CD4-positive, alpha-beta memory T cell (primary cell): ENCODE data around the gene TM4SF4. TPM values are rescaled to one million over a fixed set of nuclear protein-coding genes. Genes with fewer than 3 reads are reported as not detected.

Experiments
- CTCF ChIA-PET: fragments of 350-600 bp; sonication (Branson Sonifier 250); formaldehyde crosslinking; loops from one replicate; lab custom pipeline; 2021; ENCODE audit warnings: inconsistent platforms; ENCODE audit not compliant: partially characterized antibody; lab: Charles Lee
- POLR2A ChIA-PET: fragments of 350-600 bp; sonication (Branson Sonifier 250); formaldehyde crosslinking; loops from one replicate; lab custom pipeline; 2021; ENCODE audit not compliant: partially characterized antibody; lab: Charles Lee
- DNase-seq, 5 donors: peaks; one replicate each; pipeline versions ENCODE4 v3.0.0 to v3.0.0-alpha.2; 2020 to 2022; ENCODE audit warnings: mixed read lengths in 1 of 5
- H3K27ac ChIP-seq: one replicate; pipeline ENCODE4 v1.7.0; 2013; ENCODE audit warnings: low read depth, low read length
- H3K27me3 ChIP-seq: 2 replicates; pipeline ENCODE4 v1.7.0; 2013; ENCODE audit warnings: mild to moderate bottlenecking, low read length, moderate library complexity; ENCODE audit not compliant: insufficient read depth
- H3K36me3 ChIP-seq: 2 replicates; pipeline ENCODE4 v1.7.0; 2013; ENCODE audit warnings: mild to moderate bottlenecking, low read length, moderate library complexity; ENCODE audit not compliant: insufficient read depth
- H3K4me1 ChIP-seq: 2 replicates; pipeline ENCODE4 v1.7.0; 2013; ENCODE audit warnings: mild to moderate bottlenecking, low read length, moderate library complexity; ENCODE audit not compliant: insufficient read depth
- H3K4me3 ChIP-seq, 2 donors: one replicate each; pipeline ENCODE4 v1.7.0; 2013; ENCODE audit warnings: low read length in 2 of 2, mild to moderate bottlenecking in 1 of 2
- H3K9me3 ChIP-seq, 2 donors: one replicate each; pipeline ENCODE4 v1.7.0; 2013; ENCODE audit warnings: low read length in 2 of 2, control low read depth in 1 of 2; ENCODE audit not compliant: control insufficient read depth in 1 of 2
- H3K27ac Mint-ChIP-seq, 7 donors: one replicate each; pipeline ENCODE4 v1.8.0; 2020 to 2021; ENCODE audit warnings: mixed read lengths in 7 of 7, mild to moderate bottlenecking in 6 of 7, inconsistent platforms in 3 of 7, moderate library complexity in 3 of 7
- H3K27me3 Mint-ChIP-seq, 2 donors: one replicate each; pipeline ENCODE4 v1.8.0; 2020 to 2021; ENCODE audit warnings: mixed read lengths in 2 of 2
- H3K36me3 Mint-ChIP-seq, 2 donors: one replicate each; pipeline ENCODE4 v1.8.0; 2020 to 2021; ENCODE audit warnings: mixed read lengths in 2 of 2, inconsistent platforms in 1 of 2, mild to moderate bottlenecking in 1 of 2
- H3K4me1 Mint-ChIP-seq, 4 donors: one replicate each; pipeline ENCODE4 v1.8.0; 2020 to 2021; ENCODE audit warnings: mixed read lengths in 4 of 4, mild to moderate bottlenecking in 1 of 4
- H3K4me3 Mint-ChIP-seq, 8 donors: one replicate each; pipeline ENCODE4 v1.8.0; 2020 to 2021; ENCODE audit warnings: mixed read lengths in 8 of 8, mild to moderate bottlenecking in 7 of 8, moderate library complexity in 6 of 8, inconsistent platforms in 3 of 8
- H3K9me3 Mint-ChIP-seq, 8 donors: one replicate each; pipeline ENCODE4 v1.8.0; 2020 to 2021; ENCODE audit warnings: mixed read lengths in 8 of 8, mild to moderate bottlenecking in 5 of 8, inconsistent platforms in 3 of 8, moderate library complexity in 1 of 8
- intact Hi-C: fragments of 100-400 bp; cut with micrococcal nuclease; formaldehyde crosslinking; loops from one replicate; pipeline ENCODE4 v1.15.1; 2023
- polyA plus RNA-seq, 2 donors: library from polyadenylated mRNA; unstranded; fragments of 300-500 nt; fragmentation: Illumina TruSeq; gene quantifications; one replicate each; pipeline ENCODE4 v1.2.3, GENCODE V29; 2021
- total RNA-seq, 2 experiments: library from RNA; stranded (reverse); gene quantifications; one replicate each; pipeline ENCODE4 v1.2.3, GENCODE V29; 2021

The TM4SF4 gene
- total and polyA plus RNA-seq, 4 experiments from 2014 or later, result not detected

DNA sequence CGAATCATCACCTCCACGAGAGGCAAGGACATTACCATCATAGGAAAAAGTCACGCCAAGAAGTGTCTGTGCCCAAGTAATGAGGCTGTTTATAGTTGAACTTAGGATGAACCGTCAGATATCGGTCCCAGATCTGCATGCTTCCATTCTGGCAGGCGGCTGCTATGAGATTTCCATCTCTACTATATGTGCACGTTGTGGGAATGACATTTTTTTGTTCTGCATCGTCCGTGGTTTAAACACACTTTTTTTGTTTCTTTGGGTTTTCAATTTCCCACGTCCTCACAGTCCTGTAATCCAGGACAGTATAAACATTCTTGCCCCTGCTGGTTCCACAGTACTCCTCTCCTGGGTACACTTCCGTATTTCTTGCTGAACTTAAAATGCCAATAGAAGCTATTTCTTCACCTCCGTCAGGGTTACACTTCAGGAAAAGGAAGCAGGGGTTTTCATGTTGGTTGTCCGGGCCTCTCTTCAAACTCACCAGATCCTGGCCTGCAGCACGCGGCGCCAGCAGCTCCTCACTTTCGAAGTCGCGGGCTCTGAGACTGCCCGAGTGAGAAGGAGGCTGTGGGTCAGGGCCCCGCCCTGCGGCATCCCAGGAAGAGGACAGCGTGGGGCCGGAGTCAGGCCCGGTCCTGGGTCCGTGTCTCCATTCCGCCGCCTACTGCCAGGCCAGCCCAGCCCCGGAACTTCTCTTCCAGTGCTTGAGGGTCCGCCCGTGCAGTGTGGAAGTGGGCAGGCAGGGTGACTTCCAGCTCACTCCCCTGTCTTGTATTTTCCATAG, 9.8 kb upstream of the TM4SF4 start:
- H3K27ac ChIP-seq, result no peak overlapping the region
- no peaks in the 10 kb centered on the region for H3K36me3 ChIP-seq
- no peak overlapping the region for H3K4me3 ChIP-seq
- no peak for DNase-seq
- intact Hi-C loops, result no loop called here
- CTCF ChIA-PET, result no interaction called here
- Mint-ChIP-seq H3K36me3 (no peaks in the 10 kb centered on the region), H3K4me1 (no peaks in the 10 kb centered on the region), H3K9me3 (peaks cover 0 to 1% (median 0%) of the 10 kb centered on the region in 8 donors), H3K27ac (no peak overlapping the region), H3K27me3 (peaks cover 0 to 3% of the 10 kb centered on the region in 2 donors), H3K4me3 (no peak overlapping the region)
- H3K27me3 ChIP-seq, result no peaks in the 10 kb centered on the region
- POLR2A ChIA-PET, result no interaction called here
- no peaks in the 10 kb centered on the region for H3K9me3 ChIP-seq
- H3K4me1 ChIP-seq, result no peaks in the 10 kb centered on the region

DNA sequence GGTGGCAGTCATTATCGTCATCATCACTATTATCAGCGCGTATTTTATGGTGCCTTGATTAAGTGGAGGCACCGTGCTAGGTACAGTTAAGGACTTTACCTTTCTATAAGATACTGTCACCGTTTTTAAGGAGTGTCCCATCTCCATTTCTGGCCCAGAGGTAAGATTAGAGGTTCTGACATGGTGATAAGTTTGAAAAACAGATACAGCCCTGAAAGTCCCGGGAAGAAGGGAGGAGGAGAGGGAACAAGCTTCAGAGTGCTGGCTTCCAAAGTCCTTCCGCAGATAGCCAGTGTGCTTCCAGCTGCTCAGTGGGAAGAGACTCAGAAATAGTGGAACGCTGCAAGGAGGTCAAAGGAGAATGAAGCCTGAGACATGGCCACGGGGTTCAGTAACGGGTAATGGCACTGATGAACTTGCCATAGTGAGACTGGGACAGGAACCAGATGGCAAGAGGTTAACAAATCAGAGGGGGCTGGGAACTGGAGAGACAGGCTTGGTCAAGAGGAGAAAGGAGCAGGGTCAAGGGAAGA, 9.1 kb upstream of the TM4SF4 start:
- intact Hi-C loops, result no loop called here
- ChIA-PET POLR2A (no interaction called here), CTCF (no interaction called here)
- H3K36me3 ChIP-seq, result no peaks in the 10 kb centered on the region
- no peak overlapping the region for H3K27ac Mint-ChIP-seq
- H3K27ac ChIP-seq, result no peak overlapping the region
- no peak overlapping the region for H3K4me3 ChIP-seq
- no peaks in the 10 kb centered on the region for H3K9me3 ChIP-seq
- H3K4me3 Mint-ChIP-seq, result no peak overlapping the region
- no peaks in the 10 kb centered on the region for H3K4me1 ChIP-seq
- H3K4me1 Mint-ChIP-seq, result no peaks in the 10 kb centered on the region
- no peaks in the 10 kb centered on the region for H3K27me3 ChIP-seq
- no peak for DNase-seq
- no peaks in the 10 kb centered on the region for H3K36me3 Mint-ChIP-seq
- H3K27me3 Mint-ChIP-seq, result peaks cover 0 to 6% of the 10 kb centered on the region in 2 donors
- peaks cover 0 to 1% (median 0%) of the 10 kb centered on the region in 8 donors for H3K9me3 Mint-ChIP-seq

DNA sequence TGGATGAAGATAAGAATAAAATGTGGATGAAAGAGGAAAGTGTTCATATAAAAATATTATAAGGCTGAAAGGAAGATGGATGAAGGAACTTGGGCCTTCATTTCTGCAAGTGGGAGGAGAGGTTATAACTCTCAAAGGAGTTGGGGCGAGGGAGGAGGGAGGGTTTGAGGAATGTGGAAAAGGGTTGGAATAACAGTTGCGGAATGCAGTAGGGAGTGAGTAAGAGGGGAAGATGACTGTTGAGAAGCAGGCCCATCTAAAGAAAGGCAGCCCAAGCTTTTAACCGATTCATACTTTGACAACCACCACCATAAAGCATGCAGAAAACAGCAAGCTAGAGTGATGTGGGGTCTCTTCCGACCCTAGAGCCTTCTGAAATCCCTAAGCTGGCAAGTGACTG, 8.3 kb upstream of the TM4SF4 start:
- Mint-ChIP-seq H3K4me1 (no peaks in the 10 kb centered on the region), H3K9me3 (peaks cover 0 to 1% (median 0%) of the 10 kb centered on the region in 8 donors), H3K27ac (no peak overlapping the region), H3K27me3 (peaks cover 0 to 6% of the 10 kb centered on the region in 2 donors), H3K4me3 (no peak overlapping the region), H3K36me3 (no peaks in the 10 kb centered on the region)
- H3K4me1 ChIP-seq, result no peaks in the 10 kb centered on the region
- CTCF ChIA-PET, result interaction anchor here (0.7 kb wide), 1 partner anchor 9 kb away, joined by 3 read pairs; no protein-coding TSS in a partner anchor
- no peaks in the 10 kb centered on the region for H3K27me3 ChIP-seq
- POLR2A ChIA-PET, result no interaction called here
- H3K4me3 ChIP-seq, result no peak overlapping the region
- DNase-seq, result no peak
- H3K9me3 ChIP-seq, result no peaks in the 10 kb centered on the region
- H3K36me3 ChIP-seq, result no peaks in the 10 kb centered on the region
- intact Hi-C loops, result no loop called here
- no peak overlapping the region for H3K27ac ChIP-seq

DNA sequence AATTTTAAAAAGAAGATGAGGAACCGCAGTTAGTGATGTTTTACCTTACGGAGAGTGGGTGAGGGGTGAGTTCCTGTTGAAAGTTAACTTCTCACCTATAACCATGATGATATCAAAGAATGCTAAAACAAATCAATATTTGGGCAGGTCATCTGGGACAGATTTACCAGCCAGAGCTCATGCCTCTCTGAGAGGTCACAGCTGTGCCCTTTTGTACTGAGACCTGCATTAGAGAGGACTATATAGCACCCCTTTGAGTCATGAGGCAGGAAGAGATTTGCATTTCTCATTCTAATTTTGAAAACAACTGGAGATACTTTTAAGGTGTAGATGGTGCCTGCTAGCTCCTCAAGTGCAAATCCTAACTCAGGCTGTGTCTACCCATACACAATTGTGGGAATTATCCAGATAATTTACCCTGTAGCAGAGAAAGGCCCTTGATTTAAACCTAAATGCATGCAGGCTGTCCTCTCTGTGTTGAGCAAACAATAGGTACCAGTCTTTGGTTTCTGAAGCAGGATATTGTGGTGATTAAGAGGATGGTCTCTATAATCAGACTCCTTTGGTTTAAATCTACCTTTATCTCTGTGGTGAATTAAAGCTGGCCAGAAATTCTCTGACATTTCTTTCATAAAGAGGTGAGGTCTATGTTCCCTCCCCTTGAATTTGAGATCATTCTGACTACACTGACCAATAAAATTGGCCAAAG, 5.8 kb upstream of the TM4SF4 start:
- Mint-ChIP-seq H3K4me3 (no peak overlapping the region), H3K27ac (no peak overlapping the region), H3K36me3 (no peaks in the 10 kb centered on the region), H3K9me3 (no peaks in the 10 kb centered on the region), H3K27me3 (peaks cover 0 to 2% of the 10 kb centered on the region in 2 donors), H3K4me1 (peaks cover 0 to 2% (median 0%) of the 10 kb centered on the region in 4 donors)
- Histone ChIP-seq H3K4me1 (no peaks in the 10 kb centered on the region), H3K4me3 (no peak overlapping the region), H3K27ac (no peak overlapping the region), H3K36me3 (no peaks in the 10 kb centered on the region), H3K27me3 (no peaks in the 10 kb centered on the region), H3K9me3 (no peaks in the 10 kb centered on the region)
- DNase-seq, result no peak
- CTCF ChIA-PET, result no interaction called here
- POLR2A ChIA-PET, result no interaction called here
- intact Hi-C loops, result no loop called here

DNA sequence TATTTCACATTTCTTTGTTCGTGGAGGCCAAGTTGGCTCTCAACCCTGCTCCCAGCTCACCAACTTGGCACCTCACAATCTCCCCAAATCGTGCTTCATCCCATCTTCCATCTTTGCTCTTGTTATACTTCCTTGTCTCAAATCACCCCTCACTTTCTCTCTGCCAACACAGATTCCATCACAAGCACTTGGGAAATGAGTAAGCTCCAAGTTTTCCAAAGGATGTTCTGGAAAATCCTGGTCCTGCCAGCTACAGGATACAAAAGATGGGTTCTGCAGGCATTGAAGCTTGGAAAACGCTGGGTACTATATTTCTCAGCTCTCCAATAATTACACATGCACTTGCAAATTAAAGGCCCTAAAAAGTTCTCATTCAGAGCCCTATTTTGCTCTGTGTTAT, 4.1 kb upstream of the TM4SF4 start:
- Histone ChIP-seq H3K36me3 (no peaks in the 10 kb centered on the region), H3K27me3 (no peaks in the 10 kb centered on the region), H3K4me1 (no peaks in the 10 kb centered on the region), H3K27ac (no peak overlapping the region), H3K4me3 (no peak overlapping the region), H3K9me3 (no peaks in the 10 kb centered on the region)
- no peak for DNase-seq
- Mint-ChIP-seq H3K27ac (no peak overlapping the region), H3K27me3 (peaks cover 2 to 6% of the 10 kb centered on the region in 2 donors), H3K36me3 (no peaks in the 10 kb centered on the region), H3K4me3 (no peak overlapping the region), H3K9me3 (no peaks in the 10 kb centered on the region), H3K4me1 (peaks cover 0 to 2% (median 0%) of the 10 kb centered on the region in 4 donors)
- ChIA-PET POLR2A (no interaction called here), CTCF (no interaction called here)
- intact Hi-C loops, result no loop called here

DNA sequence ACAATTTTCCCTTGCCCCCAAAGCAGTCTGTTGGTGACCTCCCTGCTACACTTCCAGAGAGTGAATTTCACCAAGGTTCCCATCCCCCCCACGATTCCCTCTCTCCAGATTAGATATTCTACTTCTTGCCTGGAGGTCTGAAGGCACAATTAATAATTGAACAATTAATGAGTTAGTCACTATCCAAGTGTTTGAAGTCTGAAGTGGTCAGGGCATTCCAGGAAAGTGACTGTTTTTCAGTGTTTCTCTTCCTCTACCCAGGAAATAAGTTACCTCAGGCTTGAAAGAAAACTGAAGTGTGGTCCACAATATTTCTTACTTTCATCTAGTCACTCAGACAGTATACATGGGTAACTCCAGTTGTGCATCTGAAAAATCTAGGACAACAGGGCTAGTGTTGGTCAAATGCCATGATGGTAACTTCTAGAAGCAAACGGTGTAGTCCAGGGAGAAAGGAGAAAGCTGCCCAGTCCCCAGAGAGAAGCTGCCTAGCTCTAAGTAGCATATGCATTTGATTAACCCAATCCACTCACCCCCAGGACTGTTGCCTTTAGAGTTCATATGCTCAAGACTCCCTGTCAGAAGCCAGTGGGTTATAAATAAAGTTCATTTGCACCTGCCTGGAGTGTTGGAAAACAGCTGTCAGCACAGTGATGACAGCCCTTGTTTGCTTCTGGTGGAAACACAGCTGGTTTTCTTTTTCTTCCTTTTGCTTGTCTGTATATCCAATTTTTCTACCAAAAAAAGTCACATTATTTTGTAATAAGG, 2.3 kb upstream of the TM4SF4 start:
- H3K27ac Mint-ChIP-seq, result no peak overlapping the region
- H3K27me3 Mint-ChIP-seq, result peaks cover 4 to 9% of the 10 kb centered on the region in 2 donors
- no peaks in the 10 kb centered on the region for H3K27me3 ChIP-seq

More for the DNA sequence above, 2.3 kb upstream of the TM4SF4 start:
- Histone ChIP-seq H3K9me3 (no peaks in the 10 kb centered on the region), H3K36me3 (no peaks in the 10 kb centered on the region), H3K4me3 (no peak overlapping the region), H3K27ac (no peak overlapping the region), H3K4me1 (no peaks in the 10 kb centered on the region)
- Mint-ChIP-seq H3K9me3 (peaks cover 0 to 1% (median 0%) of the 10 kb centered on the region in 8 donors), H3K4me1 (peaks cover 0 to 2% (median 0%) of the 10 kb centered on the region in 4 donors), H3K4me3 (no peak overlapping the region), H3K36me3 (no peaks in the 10 kb centered on the region)
- intact Hi-C loops, result no loop called here
- CTCF ChIA-PET, result no interaction called here
- DNase-seq, result no peak
- POLR2A ChIA-PET, result no interaction called here
